GM19099 (cell line): Measurements from ENCODE around the gene RPAP2.

Experiments
- POLR2A ChIP-seq: IDR thresholded peaks from 3 replicates; pipeline ENCODE4 v1.6.1; 2011; ENCODE audit warnings: low read depth; ENCODE audit not compliant: insufficient read length; ENCODE audit errors: extremely low read depth

RPAP2 gene

DNA sequence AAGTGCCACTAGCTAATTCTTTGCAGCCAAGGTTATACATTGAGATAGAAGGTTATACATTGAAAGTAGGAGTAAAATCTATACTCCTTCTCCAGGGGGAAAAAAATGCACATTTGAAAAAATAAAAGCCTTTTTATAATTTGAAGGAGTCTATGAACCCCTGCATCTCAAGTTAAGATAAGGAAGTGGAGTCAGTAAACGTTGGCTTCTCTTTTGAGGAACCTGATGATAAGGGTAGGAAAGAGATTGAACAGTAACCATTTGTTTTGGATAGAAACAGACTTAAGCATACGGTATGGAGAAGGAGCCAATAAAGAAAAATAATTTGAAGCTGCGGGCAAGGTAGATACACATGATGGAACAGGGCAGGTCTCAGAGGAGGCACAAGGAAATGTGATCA lies 64.1 kb downstream of the RPAP2 start:
- no peak for TF ChIP-seq POLR2A

DNA sequence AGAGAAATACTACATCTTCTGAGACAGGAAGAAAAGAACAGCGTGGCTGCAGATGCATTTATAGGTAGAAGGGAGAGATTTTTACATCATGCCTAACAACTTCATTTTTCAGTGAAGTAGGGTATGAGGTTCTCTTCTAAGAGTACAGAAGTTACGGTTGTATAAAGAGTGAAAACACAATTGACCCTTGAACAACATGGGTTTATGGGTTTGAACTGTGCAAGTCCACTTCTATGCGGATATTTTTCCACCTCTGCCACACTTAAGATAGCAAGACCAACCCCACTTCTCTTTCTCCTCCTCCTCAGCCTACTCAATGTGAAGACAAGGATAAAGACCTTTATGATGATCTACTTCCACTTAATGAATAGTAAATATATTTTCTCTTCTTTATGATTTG lies 64.5 kb downstream of the RPAP2 start:
- TF ChIP-seq POLR2A, result no peak

DNA sequence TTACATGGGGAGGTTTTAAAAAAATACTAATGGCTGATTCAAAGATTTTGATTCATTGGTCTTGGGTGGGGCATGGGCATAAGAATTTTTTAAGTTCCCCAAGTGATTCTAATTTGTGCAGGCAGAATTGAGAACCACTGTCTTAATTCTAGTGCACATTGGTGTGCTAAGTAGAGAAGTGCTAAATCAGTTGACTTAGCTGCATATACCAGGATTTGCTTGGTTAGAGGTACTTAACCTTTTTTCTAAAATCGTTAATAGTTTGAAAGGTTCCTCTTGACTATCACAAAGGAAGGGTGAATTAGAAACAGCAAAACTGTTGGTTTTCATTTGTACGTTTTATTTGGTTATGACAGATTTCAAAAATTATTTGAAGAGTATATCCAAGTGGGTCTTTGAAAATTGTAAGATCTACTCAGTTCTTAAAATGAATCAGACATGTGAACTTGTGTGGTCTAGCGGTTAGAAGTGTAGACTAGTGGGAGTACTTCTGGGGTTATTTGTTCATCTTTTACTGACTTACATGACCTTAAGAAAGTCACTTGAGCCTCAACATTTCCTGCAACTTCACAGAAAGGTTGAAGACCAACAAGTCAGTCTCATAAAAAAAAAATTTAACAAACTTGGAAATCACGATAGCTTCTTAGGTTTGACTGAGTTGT lies 66.7 kb downstream of the RPAP2 start:
- no peak for TF ChIP-seq POLR2A

DNA sequence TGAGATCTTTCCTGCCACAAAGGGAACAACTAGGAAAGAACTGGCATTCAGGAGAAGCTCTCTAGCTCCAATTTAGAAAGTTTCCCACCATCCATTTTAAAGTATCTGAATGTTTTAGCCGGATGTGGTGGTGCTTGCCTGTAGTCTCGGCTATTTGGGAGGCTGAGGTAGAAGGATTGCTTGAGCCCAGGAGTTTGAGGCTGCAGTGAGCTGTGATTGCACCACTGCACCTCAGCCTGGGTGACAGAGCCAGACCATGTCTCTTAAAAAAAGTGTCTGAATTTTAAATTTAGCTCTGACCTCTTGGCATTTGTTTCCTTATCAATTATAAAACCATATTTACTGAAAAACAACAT lies 67.2 kb downstream of the RPAP2 start:
- no peak for TF ChIP-seq POLR2A

DNA sequence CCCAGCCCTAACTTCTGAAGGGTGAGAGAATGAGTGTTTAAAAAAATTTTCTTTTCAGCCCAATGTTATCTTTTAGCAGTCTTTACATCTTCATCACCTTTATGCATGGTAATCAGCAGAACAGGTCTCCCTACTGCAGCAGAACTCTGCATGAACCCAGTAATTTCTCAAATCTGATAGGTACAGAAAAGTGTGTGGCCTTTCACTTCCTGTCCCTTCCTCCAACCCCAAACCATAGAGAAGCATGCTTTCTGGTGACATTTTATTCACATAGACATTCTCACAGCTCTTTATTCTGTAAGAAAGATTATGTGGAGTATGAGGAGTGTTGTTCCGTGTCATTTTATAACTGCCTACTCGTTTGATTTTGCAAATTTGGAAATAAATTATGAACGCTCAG lies 68.6 kb downstream of the RPAP2 start:
- no peak for TF ChIP-seq POLR2A

DNA sequence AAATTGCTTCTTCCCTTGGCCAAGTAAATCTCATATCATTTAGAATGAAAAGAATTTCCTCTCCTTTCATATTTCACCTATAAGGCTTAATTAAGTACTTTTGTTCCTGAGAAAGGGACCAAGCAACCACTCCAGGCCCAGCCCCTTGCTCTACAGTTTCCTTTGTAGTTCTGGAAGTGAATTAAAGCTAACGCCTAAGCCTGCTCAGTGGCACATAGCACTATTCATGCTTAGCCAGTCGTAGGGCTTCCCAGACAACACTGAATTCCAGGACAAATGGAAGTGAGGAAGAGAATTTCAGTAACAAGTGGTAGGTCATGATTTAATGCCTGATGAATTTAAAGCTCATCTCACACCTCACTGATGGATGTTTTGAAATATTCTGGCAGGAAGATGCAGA lies 73.3 kb downstream of the RPAP2 start:
- no peak for TF ChIP-seq POLR2A

DNA sequence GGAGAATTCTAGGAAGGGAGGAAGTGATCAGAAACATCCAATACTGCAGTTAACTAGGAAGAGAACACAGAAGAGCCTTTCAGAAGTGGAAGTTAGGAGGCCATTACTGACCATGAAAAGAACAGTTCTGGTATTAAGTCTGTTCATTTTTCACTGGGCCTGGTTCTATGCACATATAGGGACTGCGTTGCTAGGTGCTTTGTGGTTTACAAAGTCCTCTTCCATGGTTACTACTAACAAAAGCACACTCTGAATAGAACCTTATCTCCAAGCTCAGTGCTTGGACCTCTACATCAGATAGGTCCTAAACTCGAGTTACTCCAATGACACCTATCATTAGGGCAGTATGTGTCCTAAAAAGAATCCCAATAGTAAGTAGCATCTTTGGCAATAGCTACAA lies 75.4 kb downstream of the RPAP2 start:
- TF ChIP-seq POLR2A, result no peak

DNA sequence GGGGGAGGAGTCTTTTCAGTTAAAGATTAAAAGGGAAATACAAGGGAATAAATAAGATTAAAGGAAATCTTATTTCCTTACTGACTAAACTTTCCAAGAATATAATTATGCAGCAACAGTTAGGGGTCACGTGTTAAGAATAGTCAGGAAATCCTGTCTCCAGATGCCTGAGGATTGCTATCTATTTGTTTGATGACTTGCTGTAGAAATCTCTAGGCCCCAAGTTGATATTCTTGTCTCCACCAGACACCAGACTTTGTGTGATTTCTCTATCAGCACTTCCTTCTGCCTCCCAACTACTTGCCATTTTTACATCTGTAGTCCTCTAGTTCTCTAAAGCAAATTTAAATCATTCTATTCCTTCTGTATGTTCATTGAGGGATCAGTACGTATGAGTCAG lies 77.5 kb downstream of the RPAP2 start:
- TF ChIP-seq POLR2A, result no peak

DNA sequence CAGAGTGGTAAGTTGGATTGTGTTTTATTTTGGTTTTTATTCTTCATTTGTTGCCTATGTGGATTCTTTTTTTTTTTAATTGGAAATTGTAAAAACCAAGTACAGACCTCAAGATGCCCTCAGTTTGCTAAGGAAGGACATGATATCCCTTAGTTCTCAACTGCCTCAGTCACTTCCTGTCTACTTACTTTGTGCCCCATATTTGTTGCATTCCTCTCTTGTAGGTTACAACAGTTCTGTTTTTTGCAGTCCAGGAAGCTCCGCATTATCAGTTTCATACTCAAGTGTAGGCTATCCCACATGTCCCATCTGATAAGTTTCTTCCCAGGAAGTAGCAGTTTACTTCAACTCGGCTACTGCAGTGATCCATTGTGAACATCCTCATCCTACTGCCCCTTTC lies 82.0 kb downstream of the RPAP2 start:
- TF ChIP-seq POLR2A, result no peak

DNA sequence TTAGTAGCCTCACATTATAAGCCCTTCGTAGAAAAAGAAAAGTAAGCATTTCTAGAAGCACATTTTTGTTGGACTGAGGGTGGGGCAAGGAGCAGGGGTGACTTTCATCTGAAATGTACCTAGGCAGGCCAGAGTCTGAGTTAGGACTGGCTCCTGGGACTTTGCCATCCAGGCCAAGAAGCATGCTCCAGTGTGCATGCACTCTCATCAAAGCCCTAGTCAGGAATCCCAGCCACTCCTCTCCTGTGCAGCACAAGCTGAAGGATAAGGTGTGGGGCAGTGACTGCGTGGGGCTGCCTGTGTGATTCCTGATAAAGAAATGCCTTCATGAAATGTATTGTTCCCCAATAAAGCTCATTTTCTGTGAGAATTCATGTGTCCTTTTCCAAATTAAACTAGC lies 99.7 kb downstream of the RPAP2 start:
- TF ChIP-seq POLR2A, result no peak

DNA sequence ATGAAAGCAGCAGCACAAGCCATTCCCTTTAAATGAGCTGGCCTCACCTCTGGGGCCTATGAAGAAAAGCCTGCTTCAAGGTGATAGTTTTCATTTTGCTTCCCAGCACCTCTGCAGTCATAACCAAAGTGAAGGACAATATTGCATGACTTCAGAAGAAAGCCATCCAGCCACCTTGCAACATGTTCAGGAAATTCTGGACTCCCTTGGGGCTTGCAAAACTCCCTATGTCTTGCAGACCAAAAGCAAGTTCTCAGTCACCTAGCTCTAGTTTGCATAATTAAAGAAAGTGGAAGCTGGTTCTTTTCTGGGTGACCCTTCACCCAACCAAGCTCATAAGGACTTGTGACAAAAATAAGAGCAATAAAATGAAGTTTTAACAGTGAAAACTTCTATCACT lies 100.2 kb downstream of the RPAP2 start:
- TF ChIP-seq POLR2A, result no peak

DNA sequence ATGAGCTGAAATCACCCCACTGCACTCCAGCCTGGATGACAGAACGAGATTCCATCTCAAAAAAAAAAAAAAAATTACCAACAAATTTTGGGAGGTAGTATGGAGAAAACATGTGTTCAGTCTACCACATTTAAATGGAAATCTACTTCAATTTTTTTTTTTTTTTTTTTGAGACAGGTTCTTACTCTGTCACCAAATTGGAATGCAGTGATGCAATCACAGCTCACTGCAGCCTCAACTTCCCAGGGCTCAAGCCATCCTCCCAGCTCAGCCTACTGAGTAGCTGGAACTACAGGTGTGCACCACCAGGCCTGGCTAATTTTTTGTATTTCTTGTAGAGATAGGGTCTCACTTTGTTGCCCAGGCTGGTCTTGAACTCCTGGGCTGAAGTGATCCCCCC lies 105.8 kb downstream of the RPAP2 start:
- TF ChIP-seq POLR2A, result no peak

DNA sequence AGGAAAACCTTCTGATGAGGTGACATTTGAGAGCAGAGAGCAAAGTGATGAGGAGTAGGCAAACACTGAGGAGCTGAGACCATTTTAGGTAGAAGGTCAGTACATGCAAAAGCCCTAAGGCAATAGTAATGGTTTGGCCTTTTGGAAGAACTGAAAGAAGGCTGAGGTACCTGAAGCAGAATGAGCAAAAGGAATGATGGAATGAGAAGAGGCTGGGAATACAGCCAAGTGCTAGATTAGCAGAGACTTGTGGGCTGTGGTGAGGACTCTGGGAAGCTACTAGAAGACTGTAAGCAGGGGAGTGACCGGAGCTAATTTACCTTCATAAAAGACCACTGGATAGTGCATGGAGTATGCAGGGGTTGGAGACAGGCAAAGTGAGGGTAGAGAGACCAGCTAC lies 110.0 kb downstream of the RPAP2 start:
- no peak for TF ChIP-seq POLR2A

DNA sequence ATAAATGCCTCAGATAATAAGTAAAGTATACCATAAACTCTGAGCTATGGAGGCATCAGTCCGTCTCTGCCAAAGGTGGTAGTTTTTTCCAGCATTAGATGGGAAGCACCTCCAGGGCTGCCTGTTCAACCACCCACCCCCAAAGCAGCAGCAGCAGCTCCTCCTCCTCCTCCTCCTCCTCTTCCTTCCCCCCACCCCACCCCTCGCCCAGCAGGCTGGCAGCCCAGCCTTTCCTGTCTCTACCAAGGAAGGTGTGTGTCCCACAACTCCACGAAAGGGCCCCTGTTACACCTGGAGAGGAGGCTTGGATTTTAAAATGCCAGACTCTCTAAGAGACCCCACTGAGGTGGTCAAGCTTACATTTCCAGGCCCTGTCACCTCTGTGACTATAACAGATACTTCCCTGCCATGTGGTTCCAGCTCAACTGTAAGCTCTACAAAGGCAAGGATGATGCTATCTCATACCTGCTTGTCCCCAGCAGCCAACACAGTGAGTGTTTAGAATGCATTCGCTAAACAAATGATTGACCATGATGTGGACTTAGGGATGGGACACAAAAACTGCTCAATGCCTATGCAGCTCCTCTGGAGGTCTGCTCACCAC lies 111.2 kb downstream of the RPAP2 start:
- no peak for TF ChIP-seq POLR2A

DNA sequence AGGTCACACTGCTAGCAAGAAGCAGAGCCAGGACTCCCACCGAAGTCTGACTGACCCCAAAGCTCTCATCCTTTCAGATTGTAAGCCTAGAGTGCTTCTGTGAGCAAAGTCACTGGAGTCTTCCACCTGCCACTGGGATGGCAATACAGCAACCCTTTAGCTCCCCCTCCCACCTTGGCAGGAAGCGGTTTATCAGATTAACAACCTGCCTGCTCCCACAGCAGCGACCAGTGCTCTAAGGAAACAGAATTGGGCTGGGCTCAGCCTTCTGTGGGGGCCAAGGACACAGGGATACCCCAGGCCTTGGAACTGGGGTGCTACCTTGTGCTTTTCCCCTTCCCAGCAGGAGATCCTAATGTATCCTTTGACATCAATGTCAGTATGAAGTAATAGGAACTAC lies 111.8 kb downstream of the RPAP2 start:
- no peak for TF ChIP-seq POLR2A

DNA sequence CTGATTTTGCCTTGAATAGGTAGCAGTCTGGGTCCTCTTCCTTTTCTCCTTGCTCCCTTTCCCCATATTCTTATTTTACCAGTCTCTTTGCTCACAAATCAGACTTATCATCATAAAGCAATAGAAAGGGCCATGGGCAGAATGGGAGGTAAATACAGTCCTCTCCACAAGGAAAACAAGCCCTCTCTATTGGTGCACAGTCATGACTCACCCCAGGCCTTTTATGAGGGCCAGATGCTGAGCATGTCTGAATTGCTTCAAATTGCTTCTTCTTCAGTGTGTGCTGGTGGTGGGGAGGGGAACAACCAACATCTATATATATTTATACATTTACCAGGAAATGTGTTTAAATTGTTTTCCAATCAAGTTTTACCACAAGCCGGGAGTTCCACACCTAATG lies 112.7 kb downstream of the RPAP2 start:
- no peak for TF ChIP-seq POLR2A

DNA sequence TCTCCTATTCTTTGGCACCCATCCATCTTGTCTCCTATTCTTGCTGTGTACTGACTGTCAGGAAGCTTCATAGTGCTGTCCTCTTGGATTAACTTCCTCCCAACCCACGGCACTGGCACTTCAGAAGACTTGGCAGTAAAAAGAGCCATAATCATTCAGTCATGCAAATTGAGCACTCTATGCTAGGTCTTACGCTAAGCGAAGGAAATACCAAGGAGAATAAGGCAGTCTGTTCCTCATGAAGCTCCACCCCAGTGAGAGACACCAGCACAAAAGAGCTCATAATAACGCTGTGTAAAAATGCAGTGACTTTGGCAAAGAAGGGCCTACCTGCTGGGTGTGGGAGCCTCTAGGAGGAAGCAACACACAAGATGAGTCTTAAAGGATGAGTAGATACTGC lies 120.8 kb downstream of the RPAP2 start:
- no peak for TF ChIP-seq POLR2A
